A673 (cell line): ENCODE results near the gene CD83. TPM values are rescaled to one million over a fixed set of nuclear protein-coding genes. Genes with fewer than 3 reads are reported as not detected.

Experiments used
- BruUV-seq: library from RNA; stranded (reverse); fragments of 400-500 nt; replicated peaks from 2 replicates; lab custom pipeline; 2021; lab: Mats Ljungman, UMichigan
- CTCF ChIA-PET: fragments of 300-600 bp; sonication (Branson Sonifier 250); formaldehyde crosslinking; loops from one replicate; lab custom pipeline; 2022; ENCODE audit warnings: antibody characterized with exemption; lab: Charles Lee
- POLR2A ChIA-PET: fragments of 300-600 bp; sonication (Branson Sonifier 250); formaldehyde crosslinking; loops from one replicate; lab custom pipeline; 2022; ENCODE audit warnings: antibody characterized with exemption; ENCODE audit not compliant: low non-redundant PET; lab: Charles Lee
- DNase-seq: peaks from one replicate; pipeline ENCODE4 v3.0.0-alpha.2; 2015; ENCODE audit warnings: low spot score
- H3K27ac ChIP-seq: fragments of 200-600 bp; sonication (generic); 2 replicates; pipeline ENCODE4 v1.5.1; 2016; ENCODE audit warnings: mixed run types, low read depth, mild to moderate bottlenecking, mixed read lengths, antibody characterized with exemption, low read length; ENCODE audit not compliant: poor library complexity, severe bottlenecking
- H3K27me3 ChIP-seq: fragments of 200-600 bp; sonication (generic); replicated peaks from 2 replicates; pipeline ENCODE4 v1.6.1; 2017; ENCODE audit warnings: mixed run types, low read depth, mild to moderate bottlenecking, mixed read lengths, antibody characterized with exemption, low read length; ENCODE audit not compliant: insufficient read depth, poor library complexity
- H3K36me3 ChIP-seq: fragments of 200-600 bp; sonication (generic); 2 replicates; pipeline ENCODE4 v1.6.1; 2016; ENCODE audit warnings: mixed run types, mild to moderate bottlenecking, mixed read lengths, antibody characterized with exemption, low read length; ENCODE audit not compliant: insufficient read depth, poor library complexity, severe bottlenecking
- H3K4me1 ChIP-seq: fragments of 200-600 bp; sonication (generic); 2 replicates; pipeline ENCODE4 v1.6.1; 2017; ENCODE audit warnings: mixed run types, mild to moderate bottlenecking, mixed read lengths, antibody characterized with exemption, low read length; ENCODE audit not compliant: insufficient read depth, poor library complexity, severe bottlenecking
- H3K4me3 ChIP-seq: fragments of 200-600 bp; sonication (generic); 2 replicates; pipeline ENCODE4 v1.5.1; 2016; ENCODE audit warnings: low read depth, mixed run types, mild to moderate bottlenecking, mixed read lengths, low read length; ENCODE audit not compliant: poor library complexity, severe bottlenecking
- H3K9me3 ChIP-seq: fragments of 200-600 bp; sonication (generic); 2 replicates; pipeline ENCODE4 v1.6.1; 2016; ENCODE audit warnings: mixed run types, low read depth, mild to moderate bottlenecking, mixed read lengths, antibody characterized with exemption, low read length; ENCODE audit not compliant: poor library complexity, severe bottlenecking
- CTCF ChIP-seq: fragments of 300-800, 200-600 bp; sonication (generic); conservative IDR thresholded peaks from 2 replicates; pipeline ENCODE4 v1.5.1; 2017; ENCODE audit warnings: low read depth, mild to moderate bottlenecking, antibody characterized with exemption, low read length, moderate library complexity, mixed read lengths
- EZH2 ChIP-seq: fragments of 200-600 bp; sonication (generic); IDR thresholded peaks from 2 replicates; pipeline ENCODE4 v1.6.1; 2017; ENCODE audit warnings: borderline replicate concordance, low read depth, mild to moderate bottlenecking, mixed read lengths, antibody characterized with exemption, low read length; ENCODE audit not compliant: poor library complexity, severe bottlenecking
- intact Hi-C: fragments of 100-400 bp; cut with micrococcal nuclease; formaldehyde crosslinking; loops from one replicate; pipeline ENCODE4 v1.10.0; 2022; ENCODE audit not compliant: unreplicated experiment
- total RNA-seq: library from RNA; stranded (reverse); gene quantifications from 2 replicates; pipeline ENCODE4 v1.2.3, GENCODE V29; 2021

The CD83 gene
- total RNA-seq, 1 experiment from 2014 or later = 14.4 TPM

- Histone ChIP-seq H3K27ac (no peak overlapping the region), H3K27me3 (no peaks in the 10 kb centered on the region), H3K4me3 (no peak overlapping the region), H3K36me3 (no peaks in the 10 kb centered on the region), H3K9me3 (peaks cover 8% of the 10 kb centered on the region), H3K4me1 (no peaks in the 10 kb centered on the region)
- POLR2A ChIA-PET = no interaction called here
- intact Hi-C loops = no loop called here
- no TSS peak for BruUV-seq
- no peak for DNase-seq
- no peak for TF ChIP-seq EZH2
- no peak for TF ChIP-seq CTCF
- CTCF ChIA-PET = no interaction called here
These were observed 7.4 kb upstream of the CD83 start for GRCh38 chr6:14110001-14110818.

- Histone ChIP-seq H3K27ac (no peak overlapping the region), H3K36me3 (no peaks in the 10 kb centered on the region), H3K4me3 (no peak overlapping the region), H3K4me1 (peaks cover 6% of the 10 kb centered on the region), H3K27me3 (no peaks in the 10 kb centered on the region), H3K9me3 (no peaks in the 10 kb centered on the region)
- TF ChIP-seq EZH2 (no peak), CTCF (no peak)
- CTCF ChIA-PET = no interaction called here
- intact Hi-C loops = no loop called here
- POLR2A ChIA-PET = no interaction called here
- no TSS peak for BruUV-seq
- no peak for DNase-seq
These were observed 3.6 kb upstream of the CD83 start for GRCh38 chr6:14113976-14114375.

GRCh38 chr6:14118091-14118439, 493 bp downstream of the CD83 start:
- ChIA-PET CTCF (no interaction called here), POLR2A (no interaction called here)
- TF ChIP-seq EZH2 = no peak
- TF ChIP-seq CTCF = no peak
- BruUV-seq = no TSS peak
- Histone ChIP-seq H3K27ac (peak overlapping the region; percentile 51), H3K36me3 (no peaks in the 10 kb centered on the region), H3K4me3 (peak overlapping the region; percentile 70), H3K27me3 (no peaks in the 10 kb centered on the region), H3K9me3 (no peaks in the 10 kb centered on the region), H3K4me1 (peaks cover 6% of the 10 kb centered on the region)
- DNase-seq = no peak
- intact Hi-C loops = no loop called here
